Measurements from ENCODE around the gene ABHD15. TPM values are rescaled to one million over a fixed set of nuclear protein-coding genes. Genes with fewer than 3 reads are reported as not detected.

The ABHD15 gene
- total RNA-seq (1 to 10 TPM; 4.6 to 9.6 (median 6.5) TPM), polyA plus RNA-seq (10 to 100 TPM in 1 of 2 donors, 1 to 10 TPM in 1; 3.9 to 10.6 TPM)

- intact Hi-C loops (cut with DNase I): no loop called here
- WGBS, 2 donors: 0 to 1% methylated on average over 71 to 94 of the region's 94 CpGs
- ATAC-seq (peak; percentile 55 to 68 (median 62)), DNase-seq (peak; percentile 71 to 90 (median 82)), FAIRE-seq (no peak)
- peaks cover 0 to 8% (median 0%) of the 10 kb centered on the region in 3 donors for H3K36me3 ChIP-seq
- no peaks in the 10 kb centered on the region for H3K9me3 ChIP-seq
- H3K27me3 ChIP-seq: no peaks in the 10 kb centered on the region
- H3K27ac ChIP-seq: peak within 1 kb of the TSS; percentile 75 to 89 (median 85)
- TF ChIP-seq, protein P1, sequence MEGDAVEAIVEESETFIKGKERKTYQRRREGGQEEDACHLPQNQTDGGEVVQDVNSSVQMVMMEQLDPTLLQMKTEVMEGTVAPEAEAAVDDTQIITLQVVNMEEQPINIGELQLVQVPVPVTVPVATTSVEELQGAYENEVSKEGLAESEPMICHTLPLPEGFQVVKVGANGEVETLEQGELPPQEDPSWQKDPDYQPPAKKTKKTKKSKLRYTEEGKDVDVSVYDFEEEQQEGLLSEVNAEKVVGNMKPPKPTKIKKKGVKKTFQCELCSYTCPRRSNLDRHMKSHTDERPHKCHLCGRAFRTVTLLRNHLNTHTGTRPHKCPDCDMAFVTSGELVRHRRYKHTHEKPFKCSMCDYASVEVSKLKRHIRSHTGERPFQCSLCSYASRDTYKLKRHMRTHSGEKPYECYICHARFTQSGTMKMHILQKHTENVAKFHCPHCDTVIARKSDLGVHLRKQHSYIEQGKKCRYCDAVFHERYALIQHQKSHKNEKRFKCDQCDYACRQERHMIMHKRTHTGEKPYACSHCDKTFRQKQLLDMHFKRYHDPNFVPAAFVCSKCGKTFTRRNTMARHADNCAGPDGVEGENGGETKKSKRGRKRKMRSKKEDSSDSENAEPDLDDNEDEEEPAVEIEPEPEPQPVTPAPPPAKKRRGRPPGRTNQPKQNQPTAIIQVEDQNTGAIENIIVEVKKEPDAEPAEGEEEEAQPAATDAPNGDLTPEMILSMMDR (IDR thresholded peaks at IDR 0.05): no peak
- peak within 1 kb of the TSS; percentile 46 to 81 (median 62) for H3K4me3 ChIP-seq
- H3K4me1 ChIP-seq: peaks cover 0 to 18% (median 16%) of the 10 kb centered on the region in 3 donors
These were observed at the start of gene ABHD15 for GRCh38 chr17:29566473-29567303. Gene ABHD15 (minus strand): TSS chr17:29567037. CDS start chr17:29566966, 71 bp downstream.

DNA sequence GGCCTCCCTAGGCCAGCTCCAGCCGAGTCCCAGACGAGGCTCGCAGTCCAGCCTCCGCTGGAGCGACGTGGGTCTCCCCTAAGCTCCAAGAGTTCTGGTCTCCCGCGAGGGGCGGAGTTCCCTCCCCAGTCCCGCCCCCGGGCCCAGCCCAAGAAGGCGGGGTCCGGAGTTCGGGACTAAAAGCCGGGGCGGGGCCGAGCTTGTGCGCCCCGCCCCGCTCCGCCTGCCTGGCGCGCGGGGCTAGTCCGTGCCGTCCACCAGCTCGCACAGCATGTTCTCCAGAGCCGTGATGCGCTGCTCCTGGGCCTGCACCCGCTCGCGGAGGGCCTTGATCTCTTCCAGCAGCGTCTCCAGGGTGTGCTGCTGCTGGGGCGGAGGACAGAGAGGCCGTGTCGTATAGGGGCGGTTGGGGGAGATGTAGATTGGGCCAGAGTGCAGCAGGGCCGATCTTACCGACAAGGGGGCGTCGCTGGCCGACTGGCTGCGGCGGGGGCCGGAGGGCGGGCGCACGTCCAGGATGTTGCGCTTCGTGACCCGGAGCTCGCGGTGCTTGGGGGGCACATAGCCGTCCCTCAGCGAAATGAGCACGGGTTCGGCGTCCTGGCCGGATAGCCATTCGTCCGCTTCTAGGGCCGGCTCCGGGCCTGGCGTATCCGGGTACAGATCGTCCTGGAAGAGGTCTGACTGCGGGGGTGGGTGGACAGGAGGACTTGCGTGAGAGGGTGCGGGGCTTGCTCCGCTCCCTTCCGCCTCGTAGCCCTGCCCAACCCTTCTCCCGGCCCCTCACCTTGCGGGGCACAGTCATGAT is 48.9 kb upstream of the ABHD15 start:
- FAIRE-seq (no peak), ATAC-seq (peak; percentile 72 to 80 (median 78)), DNase-seq (peak; percentile 68 to 90 (median 86))
- intact Hi-C loops (cut with DNase I): no loop called here
- Histone ChIP-seq H3K9me3 (no peaks in the 10 kb centered on the region), H3K4me3 (peak overlapping the region; percentile 8 to 42 (median 18)), H3K36me3 (no peaks in the 10 kb centered on the region), H3K27me3 (no peaks in the 10 kb centered on the region), H3K4me1 (peaks cover 15 to 25% (median 25%) of the 10 kb centered on the region in 3 donors), H3K27ac (no peak overlapping the region)
- TF ChIP-seq, protein P1 (IDR thresholded peaks at IDR 0.05): no peak
- 3 to 4% methylated on average over 63 to 74 of the region's 74 CpGs for WGBS, 2 donors

- no peak overlapping the region for H3K27ac ChIP-seq
- 8 to 15% methylated on average over 15 of the region's 15 CpGs for WGBS, 2 donors
- intact Hi-C loops (cut with DNase I): no loop called here
- no peaks in the 10 kb centered on the region for H3K36me3 ChIP-seq
- H3K4me3 ChIP-seq: peak overlapping the region in 2 of 4 donors; percentile 22 to 42
- TF ChIP-seq, protein P1 (IDR thresholded peaks at IDR 0.05): no peak
- ATAC-seq (no peak), DNase-seq (peak in 1 of 6 donors; percentile 58), FAIRE-seq (no peak)
- peaks cover 15 to 25% (median 25%) of the 10 kb centered on the region in 3 donors for H3K4me1 ChIP-seq
- no peaks in the 10 kb centered on the region for H3K27me3 ChIP-seq
- no peaks in the 10 kb centered on the region for H3K9me3 ChIP-seq
These were observed 48.2 kb upstream of the ABHD15 start for GRCh38 chr17:29615048-29615385.

DNA sequence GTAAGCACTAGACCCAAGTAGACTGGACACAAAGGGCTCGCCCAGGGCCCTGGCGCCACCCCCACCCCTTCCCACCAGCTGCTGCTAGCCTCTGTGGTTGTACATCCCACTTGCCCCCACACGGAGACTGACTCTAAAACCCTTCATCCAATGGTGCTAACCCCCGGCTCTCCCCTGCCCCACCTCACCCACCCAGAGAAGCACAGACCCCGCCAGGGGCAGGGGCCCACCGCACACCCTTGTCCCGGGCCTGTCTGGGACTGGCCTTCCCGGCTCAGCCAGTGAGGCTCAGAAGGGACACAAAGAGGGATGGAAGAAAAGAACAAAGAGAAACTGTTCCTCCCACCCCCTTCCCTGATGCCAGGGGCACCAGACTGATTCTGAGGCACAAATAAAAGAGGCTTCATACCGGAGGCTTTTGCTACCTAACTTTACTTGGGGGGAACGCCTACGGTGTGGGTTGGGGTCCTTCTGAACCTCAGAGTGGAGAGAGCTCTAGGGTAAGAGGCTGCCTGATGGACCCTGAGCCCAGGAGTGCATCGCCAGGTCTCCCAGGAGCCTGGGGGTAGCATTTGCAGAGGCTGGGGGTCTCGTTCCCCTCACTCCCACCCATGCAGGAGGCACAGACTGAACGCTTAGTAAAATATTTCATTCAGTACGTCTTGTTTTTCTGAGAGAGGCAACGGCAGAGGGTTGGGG is 47.7 kb upstream of the ABHD15 start:
- DNase-seq (peak in 3 of 6 donors; percentile 15 to 56 (median 30)), FAIRE-seq (no peak), ATAC-seq (no peak)
- H3K4me3 ChIP-seq: no peak overlapping the region
- no peaks in the 10 kb centered on the region for H3K9me3 ChIP-seq
- 32 to 38% methylated on average over 16 of the region's 16 CpGs for WGBS, 2 donors
- no peaks in the 10 kb centered on the region for H3K36me3 ChIP-seq
- no peaks in the 10 kb centered on the region for H3K27me3 ChIP-seq
- intact Hi-C loops (cut with DNase I): no loop called here
- no peak overlapping the region for H3K27ac ChIP-seq
- TF ChIP-seq, protein P1 (IDR thresholded peaks at IDR 0.05): no peak
- H3K4me1 ChIP-seq: peaks cover 15 to 25% (median 25%) of the 10 kb centered on the region in 3 donors
